CD4-positive, alpha-beta T cell treated with Interferon gamma for 1 hour (primary cell): ENCODE data around the gene CHST1.

Experiments used
- DNase-seq: peaks from one replicate; pipeline ENCODE4 v3.0.0-alpha.2; 2020

The CHST1 gene

DNA sequence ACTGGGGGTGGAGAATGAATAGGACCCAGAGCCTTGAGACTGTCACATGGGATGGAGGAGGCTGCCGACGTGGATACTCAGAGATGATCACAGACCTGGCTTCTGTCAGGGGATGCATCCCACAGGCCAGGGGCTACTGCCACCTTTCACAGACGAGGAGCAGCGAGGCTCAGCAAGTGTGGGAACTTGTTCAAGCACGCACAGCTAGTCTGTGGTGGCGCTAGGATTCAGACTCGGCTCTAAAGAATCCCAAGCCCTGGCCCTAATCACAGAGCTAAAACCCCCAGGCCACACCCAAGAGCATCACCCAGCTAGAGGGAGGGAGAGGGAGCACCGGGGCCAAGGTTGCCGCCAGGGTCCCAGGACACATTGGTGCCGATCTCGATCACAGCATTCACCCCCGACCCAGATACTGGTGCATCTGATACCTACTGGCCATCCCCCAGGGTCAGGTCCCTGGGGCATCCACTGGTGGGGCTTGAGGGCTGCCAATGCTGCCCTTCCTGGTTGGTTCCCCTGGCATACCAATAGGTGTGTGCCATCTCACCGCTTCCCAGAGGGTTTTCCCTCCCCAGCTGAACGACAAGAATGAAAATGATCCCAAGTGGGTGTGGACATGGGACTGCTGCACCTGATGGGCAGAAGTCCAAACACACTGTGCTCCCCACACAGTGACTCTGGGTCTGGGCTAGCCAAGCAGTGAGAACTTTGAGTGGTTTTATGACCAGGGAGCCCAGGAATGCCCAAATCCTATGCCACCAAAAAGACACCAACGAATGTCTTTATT lies 6.2 kb downstream of the CHST1 start:
- no peak for DNase-seq

DNA sequence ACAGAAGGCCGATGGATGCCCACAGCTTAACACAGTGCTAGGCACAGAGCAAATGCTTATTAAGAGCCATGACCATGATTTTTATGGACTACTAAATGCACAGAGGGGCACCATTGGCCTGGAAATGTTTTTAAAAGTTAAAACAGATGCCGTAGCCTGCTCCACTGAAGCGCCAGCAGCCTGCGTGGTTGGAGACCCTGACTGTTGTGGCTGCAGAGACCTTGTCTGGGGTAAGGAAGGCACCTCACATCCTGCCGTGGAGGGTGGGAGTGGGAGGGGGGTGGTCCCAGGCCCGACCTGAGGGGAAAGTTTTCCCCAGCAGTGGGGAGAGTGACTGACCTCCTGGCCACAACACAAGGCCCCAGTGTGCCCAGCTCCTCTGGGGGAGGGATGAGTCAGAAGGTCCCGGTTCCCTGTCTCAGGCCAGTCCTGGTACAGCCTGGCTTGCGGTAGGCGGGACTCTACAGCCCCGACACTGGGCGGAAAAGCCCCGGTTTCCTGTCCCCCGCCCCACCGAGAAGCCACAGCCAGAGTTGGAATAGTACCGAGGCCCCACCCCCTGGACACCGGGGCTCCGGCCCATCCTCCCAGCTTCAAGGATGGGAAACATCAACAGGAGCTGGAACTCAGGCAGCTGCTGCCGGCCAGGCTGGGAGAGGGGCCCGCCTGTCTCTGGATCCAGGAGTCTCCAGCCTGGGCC lies 7.0 kb downstream of the CHST1 start:
- DNase-seq, result no peak

- DNase-seq, result no peak
These were observed 7.7 kb downstream of the CHST1 start for GRCh38 chr11:45657496-45658260.

DNA sequence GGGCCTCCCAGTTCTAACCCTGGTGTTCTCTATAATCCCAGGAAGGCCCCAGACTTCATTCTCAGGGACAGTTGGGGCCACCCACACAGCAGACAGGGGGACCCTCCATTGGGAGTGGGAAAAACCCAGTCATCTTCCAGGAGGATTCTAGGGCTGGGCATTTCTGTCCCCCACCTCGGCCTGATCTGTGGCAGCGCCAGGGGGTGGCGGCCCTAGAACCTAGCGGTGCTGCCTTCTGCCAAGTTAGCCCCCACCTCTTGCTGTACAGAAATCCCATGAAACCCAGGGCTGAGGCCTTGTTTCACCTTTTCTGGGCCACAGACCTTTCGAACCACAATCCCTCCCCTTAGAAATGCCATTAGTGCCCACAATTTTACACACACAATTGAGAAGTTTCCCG lies 9.6 kb downstream of the CHST1 start:
- no peak for DNase-seq

GRCh38 chr11:45655347-45655756 lies 10.1 kb downstream of the CHST1 start:
- peak; percentile 30 for DNase-seq

DNA sequence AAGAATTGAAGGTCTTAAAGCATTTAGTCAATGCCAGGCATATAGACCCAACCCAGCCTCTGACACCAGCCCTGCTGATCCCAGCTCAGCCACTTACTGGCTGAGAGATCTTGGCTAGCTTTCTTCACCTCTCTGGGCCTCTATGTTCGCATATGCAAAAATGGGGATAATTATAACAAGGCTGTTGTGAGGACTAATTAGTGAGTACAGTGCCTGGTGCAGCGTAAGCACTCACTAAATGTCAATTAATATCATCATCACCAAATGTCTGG lies 10.5 kb downstream of the CHST1 start:
- no peak for DNase-seq

DNA sequence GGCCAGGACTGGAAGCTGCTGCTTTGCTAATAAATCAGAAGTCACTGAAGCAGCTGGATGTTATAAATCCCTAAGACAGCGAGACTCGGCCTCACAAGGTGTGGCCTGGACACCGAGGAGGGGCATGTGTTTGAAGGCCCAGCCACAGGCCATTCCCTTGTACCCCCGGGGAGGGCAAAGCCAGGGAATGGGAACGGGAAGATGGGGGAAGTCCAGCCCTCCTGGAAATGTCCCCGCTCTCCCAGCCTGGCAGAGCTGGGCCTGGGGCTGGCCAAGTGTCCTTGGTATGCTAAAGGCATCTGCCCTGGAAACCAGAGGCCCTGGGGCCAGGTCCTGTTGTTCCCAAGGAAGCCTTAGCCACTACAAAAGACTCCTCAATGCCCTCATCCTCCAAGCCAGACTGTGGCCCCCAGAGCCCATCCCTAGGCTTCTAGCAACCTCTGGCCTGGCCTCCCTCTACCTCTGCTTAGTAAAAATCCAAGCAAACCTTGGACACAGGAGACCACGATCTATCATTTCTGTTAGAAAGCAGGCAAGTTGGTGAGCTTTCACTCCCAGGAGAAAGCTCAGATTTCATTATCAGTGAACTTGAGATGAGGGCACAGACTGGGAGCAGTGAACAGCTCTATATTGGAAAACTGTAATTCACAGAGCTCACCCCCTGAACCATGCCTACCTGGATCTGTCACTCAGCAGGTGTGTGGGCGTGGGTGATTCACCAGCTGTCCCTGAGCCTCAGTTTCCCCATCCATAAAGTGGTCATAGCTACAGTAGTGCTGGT lies 11.0 kb downstream of the CHST1 start:
- no peak for DNase-seq

GRCh38 chr11:45653277-45653676 lies 12.1 kb downstream of the CHST1 start:
- no peak for DNase-seq

GRCh38 chr11:45652781-45653180 lies 12.6 kb downstream of the CHST1 start:
- no peak for DNase-seq

DNA sequence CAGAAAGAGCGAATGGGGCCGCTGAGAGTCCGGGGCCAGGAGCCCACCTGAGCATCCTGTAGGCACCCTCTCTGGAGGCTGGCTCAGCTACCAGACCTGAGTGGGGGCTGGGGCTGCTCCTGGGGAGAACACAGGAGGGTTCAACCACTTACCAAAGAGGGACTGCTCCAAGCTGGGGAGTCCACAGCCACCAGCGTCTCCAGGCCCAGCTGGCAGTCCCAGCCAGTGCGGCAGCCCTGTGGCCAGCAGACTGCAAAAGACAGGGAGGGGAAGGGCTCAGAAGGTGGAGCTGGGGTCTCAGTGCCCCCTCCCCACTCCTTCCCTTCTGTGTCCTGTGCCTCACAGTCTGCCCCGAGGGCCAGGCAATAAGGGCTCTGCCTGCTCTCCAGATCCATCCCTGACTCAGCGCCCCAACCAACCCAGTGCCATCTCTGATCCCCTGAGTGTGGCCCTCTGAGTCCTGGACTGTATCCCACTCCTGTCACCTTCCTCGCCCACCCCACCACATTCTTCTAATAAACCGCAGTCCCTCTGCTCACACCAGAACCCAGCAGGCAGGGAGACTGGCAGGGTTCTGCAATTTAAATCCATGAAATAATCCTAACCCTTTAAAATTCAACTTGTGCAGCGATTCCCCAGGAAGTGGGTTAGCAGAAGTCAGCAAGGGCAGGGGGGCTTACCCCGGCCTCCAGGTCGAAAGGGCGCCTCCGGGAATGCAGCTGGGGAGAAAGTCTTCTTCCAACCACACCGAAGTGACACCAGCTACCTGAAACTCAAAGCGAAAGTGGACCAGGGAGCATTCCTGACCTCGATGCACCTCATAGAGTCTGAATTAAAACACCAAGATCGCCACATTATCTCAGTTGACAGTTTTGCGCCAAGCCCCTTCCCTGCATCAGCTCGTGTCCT lies 13.3 kb downstream of the CHST1 start:
- DNase-seq, result no peak

DNA sequence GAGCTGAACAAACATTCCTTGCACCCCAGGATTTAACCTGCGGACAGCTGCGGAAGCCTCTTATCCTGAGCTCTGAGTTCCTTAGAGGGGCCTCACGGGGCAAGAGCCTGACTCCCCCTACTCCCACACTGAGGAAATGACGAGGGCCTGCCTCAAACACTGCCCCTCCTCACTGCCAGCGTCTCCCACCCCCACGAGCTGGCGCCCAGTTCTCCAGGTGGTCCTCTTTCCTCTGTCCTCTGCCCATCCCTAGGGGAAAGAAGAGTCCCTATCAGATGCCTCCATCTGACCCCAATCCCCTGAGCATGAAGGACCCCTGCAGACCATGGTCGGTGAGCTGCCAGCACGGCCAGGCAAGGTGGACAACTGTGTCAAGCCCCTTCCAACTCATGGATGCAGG lies 14.3 kb downstream of the CHST1 start:
- DNase-seq, result no peak

DNA sequence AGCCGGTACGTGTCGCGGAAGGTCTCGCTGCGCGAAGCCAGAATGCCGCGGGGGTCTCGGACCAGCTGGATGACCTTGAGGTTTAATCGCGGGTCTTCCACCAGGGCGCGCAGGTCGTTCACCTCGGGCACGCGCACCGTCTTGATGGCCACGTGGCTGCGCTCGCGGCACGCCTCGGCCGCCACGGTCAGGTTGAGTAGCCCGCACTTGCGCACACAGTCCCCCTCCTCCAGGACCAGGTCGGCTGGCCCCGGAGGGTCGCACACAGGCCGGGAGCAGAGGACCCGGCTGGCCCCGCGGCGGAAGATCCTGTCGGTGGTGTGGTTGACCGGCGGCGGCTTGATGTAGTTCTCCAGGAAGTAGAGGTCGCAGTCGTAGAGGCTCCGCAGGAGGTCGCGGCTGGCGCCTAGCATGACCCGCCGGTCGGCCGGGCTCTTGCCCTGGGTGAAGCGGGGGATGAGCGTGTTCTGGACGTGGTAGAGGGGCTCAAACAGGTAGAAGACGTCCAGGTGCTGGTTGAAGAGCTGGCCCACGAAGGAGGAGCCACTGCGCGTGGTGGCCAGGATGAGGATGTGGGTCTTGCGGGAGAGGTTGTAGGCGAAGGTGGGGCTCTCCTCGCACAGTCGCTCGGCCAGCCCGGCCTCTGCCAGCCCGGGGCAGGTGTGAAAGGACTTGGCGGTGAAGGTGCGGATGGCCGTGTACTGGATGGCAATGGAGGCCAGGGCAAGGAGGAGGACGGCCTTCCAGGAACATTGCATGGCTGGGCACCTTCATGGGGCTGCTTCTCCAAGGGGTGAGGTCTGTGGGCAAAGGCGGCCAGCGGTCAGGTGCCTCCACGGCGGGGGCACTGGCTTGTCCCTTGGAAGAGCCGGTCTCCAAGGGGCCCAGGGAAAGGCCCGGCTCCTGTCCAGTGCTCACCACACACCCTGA lies 15.0 kb downstream of the CHST1 start:
- no peak for DNase-seq

- no peak for DNase-seq
These were observed 15.8 kb downstream of the CHST1 start for GRCh38 chr11:45649544-45650165.

GRCh38 chr11:45648931-45649330 lies 16.5 kb downstream of the CHST1 start:
- DNase-seq, result no peak

- no peak for DNase-seq
These were observed 17.6 kb downstream of the CHST1 start for GRCh38 chr11:45647786-45648185.

GRCh38 chr11:45647329-45647728 lies 18.1 kb downstream of the CHST1 start:
- DNase-seq, result no peak

DNA sequence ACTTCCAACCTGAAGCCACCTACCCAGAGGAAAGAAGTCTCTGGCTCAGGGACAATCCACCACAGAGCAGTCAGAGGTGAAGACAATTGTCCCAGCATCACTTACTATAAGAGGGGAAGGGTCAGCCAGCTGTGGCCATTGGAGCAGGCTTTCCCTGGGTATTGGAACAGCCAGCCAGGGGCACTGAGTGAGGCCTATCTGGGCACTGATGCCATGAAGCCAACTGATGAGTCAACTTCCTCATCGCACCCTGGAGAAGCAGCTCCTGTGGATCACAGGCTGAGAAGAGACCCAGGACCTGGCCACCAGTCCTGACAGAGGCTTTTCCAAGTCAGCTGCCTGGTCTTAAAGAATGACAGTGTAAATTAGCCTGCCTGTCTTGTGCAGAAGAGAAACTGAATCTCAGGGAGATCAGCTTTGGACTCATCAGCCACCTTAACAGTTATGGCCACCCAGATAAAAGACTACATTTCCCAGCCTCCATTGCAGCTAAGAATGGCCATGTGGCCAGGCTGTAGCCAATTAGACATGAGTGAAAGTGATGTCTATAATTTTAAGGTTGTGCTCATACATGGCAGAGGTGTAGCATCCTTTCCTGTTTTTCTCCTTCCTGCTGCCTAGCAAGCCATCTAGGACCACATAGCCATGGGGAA lies 19.0 kb downstream of the CHST1 start:
- DNase-seq, result no peak

DNA sequence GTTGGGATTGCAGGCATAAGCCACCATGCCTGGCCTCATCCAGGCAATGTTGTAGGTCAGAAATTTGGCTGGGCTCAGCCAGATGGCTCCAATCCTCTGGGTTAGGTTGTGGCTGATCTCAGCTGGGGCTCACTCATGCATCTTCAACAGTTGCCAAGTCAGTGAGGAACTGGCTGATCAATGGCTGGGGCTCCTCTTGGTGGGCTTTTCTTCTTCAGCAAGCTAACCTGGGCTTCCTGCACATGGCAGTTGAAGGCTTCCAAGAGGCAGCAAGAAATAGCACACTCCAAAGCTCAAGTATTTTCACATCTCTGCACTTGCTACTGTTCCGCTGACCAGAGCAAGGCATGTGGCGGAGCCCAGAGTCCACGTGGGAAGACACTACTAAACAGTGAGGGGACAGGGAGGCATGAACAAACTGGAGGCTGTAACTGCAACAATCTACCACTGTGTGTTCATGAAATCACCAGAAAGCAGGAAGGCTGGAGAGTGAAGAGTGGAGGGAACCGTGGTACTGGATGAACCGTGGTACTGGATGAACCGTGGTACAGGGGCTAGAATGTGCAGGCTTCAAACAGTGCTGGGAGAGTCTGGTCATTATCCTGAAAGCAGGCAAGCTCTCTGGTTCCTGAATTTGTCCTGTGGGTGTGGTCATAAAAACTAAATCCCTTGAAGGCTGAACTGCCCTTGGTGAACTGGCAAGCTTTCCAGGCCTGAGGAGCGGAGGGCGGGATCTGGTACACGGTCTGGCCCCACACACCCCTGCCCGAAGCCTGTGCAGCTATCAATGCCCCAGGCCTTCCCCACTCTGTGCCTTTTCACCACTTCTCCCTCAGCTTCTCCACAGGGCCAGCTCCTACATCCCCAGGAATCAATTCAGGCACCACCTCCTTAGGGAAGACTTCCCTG lies 20.2 kb downstream of the CHST1 start:
- DNase-seq, result no peak
